Measurements from ENCODE around the gene DENND1C. TPM values are rescaled to one million over a fixed set of nuclear protein-coding genes. Genes with fewer than 3 reads are reported as not detected.

Gene DENND1C
- polyA plus RNA-seq, 1 donor from 2014 or later: 0.17 TPM

GRCh38 chr19:6514089-6514488 lies 32.5 kb upstream of the DENND1C start:
- H3K9me3 ChIP-seq (ENCODE audit: low read length): no peaks in the 10 kb centered on the region
- H2AFZ ChIP-seq (ENCODE audit: low read depth, low read length): no peak overlapping the region
- TF ChIP-seq TAF1 (IDR thresholded peaks at IDR 0.05; ENCODE audit: low read depth): no peak
- TF ChIP-seq MXI1 (conservative IDR thresholded peaks at IDR 0.05; ENCODE audit: poor library complexity, severe bottlenecking): no peak
- no peak for TF ChIP-seq CTCF (IDR thresholded peaks at IDR 0.05; ENCODE audit: poor library complexity, severe bottlenecking)
- TF ChIP-seq EZH2 (IDR thresholded peaks at IDR 0.05; ENCODE audit: borderline replicate concordance, insufficient read depth, low read length, poor library complexity, severe bottlenecking): no peak
- no peak for TF ChIP-seq REST (IDR thresholded peaks at IDR 0.05; ENCODE audit: borderline replicate concordance)
- TF ChIP-seq EP300 (conservative IDR thresholded peaks at IDR 0.05; ENCODE audit: poor library complexity, severe bottlenecking): no peak
- no peak for TF ChIP-seq RAD21 (conservative IDR thresholded peaks at IDR 0.05)
- no peak for TF ChIP-seq SMC3 (conservative IDR thresholded peaks at IDR 0.05; ENCODE audit: poor library complexity)
- TF ChIP-seq POLR2AphosphoS5 (IDR thresholded peaks at IDR 0.05): no peak
- H3K36me3 ChIP-seq (ENCODE audit: insufficient read depth, low read length): no peaks in the 10 kb centered on the region
- H4K20me1 ChIP-seq (ENCODE audit: insufficient read depth): no peaks in the 10 kb centered on the region
- no peaks in the 10 kb centered on the region for H3K9me2 ChIP-seq (ENCODE audit: insufficient read depth, low read length)
- H3F3A ChIP-seq (ENCODE audit: insufficient read depth, low read length, poor library complexity, severe bottlenecking): no peaks in the 10 kb centered on the region
- peaks cover 5% of the 10 kb centered on the region for H3K27me3 ChIP-seq (ENCODE audit: insufficient read depth, low read depth, low read length)
- no peak overlapping the region for H3K27ac ChIP-seq (ENCODE audit: low read length)
- H3K79me2 ChIP-seq (replicated peaks; ENCODE audit: insufficient read depth, low read length): no peaks in the 10 kb centered on the region
- H3K4me3 ChIP-seq (ENCODE audit: low read length): no peak overlapping the region
- H3K4me2 ChIP-seq (ENCODE audit: low read length): no peak overlapping the region
- no peak overlapping the region for H3K9ac ChIP-seq (ENCODE audit: low read length)

GRCh38 chr19:6510618-6511017 lies 29.0 kb upstream of the DENND1C start:
- Histone ChIP-seq H3K4me2 (ENCODE audit: low read length) (no peak overlapping the region), H2AFZ (ENCODE audit: low read depth, low read length) (no peak overlapping the region), H3K9me2 (ENCODE audit: insufficient read depth, low read length) (no peaks in the 10 kb centered on the region), H3F3A (ENCODE audit: insufficient read depth, low read length, poor library complexity, severe bottlenecking) (no peaks in the 10 kb centered on the region), H3K27ac (ENCODE audit: low read length) (no peak overlapping the region), H3K79me2 (replicated peaks; ENCODE audit: insufficient read depth, low read length) (no peaks in the 10 kb centered on the region), H3K9me3 (ENCODE audit: low read length) (no peaks in the 10 kb centered on the region), H3K36me3 (ENCODE audit: insufficient read depth, low read length) (no peaks in the 10 kb centered on the region), H3K27me3 (ENCODE audit: insufficient read depth, low read depth, low read length) (no peaks in the 10 kb centered on the region), H3K4me3 (ENCODE audit: low read length) (no peak overlapping the region), H4K20me1 (ENCODE audit: insufficient read depth) (no peaks in the 10 kb centered on the region), H3K9ac (ENCODE audit: low read length) (no peak overlapping the region)
- TF ChIP-seq RAD21 (conservative IDR thresholded peaks at IDR 0.05) (no peak), CTCF (IDR thresholded peaks at IDR 0.05; ENCODE audit: poor library complexity, severe bottlenecking) (no peak), EZH2 (IDR thresholded peaks at IDR 0.05; ENCODE audit: borderline replicate concordance, insufficient read depth, low read length, poor library complexity, severe bottlenecking) (no peak), SMC3 (conservative IDR thresholded peaks at IDR 0.05; ENCODE audit: poor library complexity) (no peak), REST (IDR thresholded peaks at IDR 0.05; ENCODE audit: borderline replicate concordance) (no peak), MXI1 (conservative IDR thresholded peaks at IDR 0.05; ENCODE audit: poor library complexity, severe bottlenecking) (no peak), EP300 (conservative IDR thresholded peaks at IDR 0.05; ENCODE audit: poor library complexity, severe bottlenecking) (no peak), TAF1 (IDR thresholded peaks at IDR 0.05; ENCODE audit: low read depth) (no peak), POLR2AphosphoS5 (IDR thresholded peaks at IDR 0.05) (no peak)
